GM19240 (cell line): ENCODE results near the gene XXYLT1.

ENCODE experiments used
- DNase-seq: peaks from one replicate; pipeline ENCODE4 v3.0.0; 2011; ENCODE audit warnings: low spot score; ENCODE audit not compliant: insufficient read length

The XXYLT1 gene

GRCh38 chr3:195209083-195209846 lies 61.7 kb downstream of the XXYLT1 start:
- no peak for DNase-seq

DNA sequence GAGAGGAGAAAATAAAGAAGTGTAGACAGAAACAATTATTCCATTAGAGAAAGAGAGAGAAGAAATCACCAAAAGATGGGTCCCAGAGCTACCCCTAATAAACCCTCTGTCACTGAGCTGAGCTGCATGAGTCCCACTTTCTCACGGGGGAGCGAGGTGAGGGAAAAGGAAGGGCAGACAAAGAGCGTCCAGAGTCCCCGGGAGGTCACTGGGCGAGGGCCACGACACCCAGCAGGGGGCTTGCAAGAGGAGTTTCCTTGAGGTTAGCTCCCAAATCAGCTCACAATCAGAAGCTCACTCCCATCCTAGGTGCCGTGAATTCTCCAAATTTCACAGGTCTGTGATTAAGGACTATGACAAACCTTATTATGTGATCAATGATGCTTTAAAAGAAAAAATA lies 62.3 kb downstream of the XXYLT1 start:
- DNase-seq: no peak

GRCh38 chr3:195208183-195208582 lies 62.8 kb downstream of the XXYLT1 start:
- DNase-seq: no peak

DNA sequence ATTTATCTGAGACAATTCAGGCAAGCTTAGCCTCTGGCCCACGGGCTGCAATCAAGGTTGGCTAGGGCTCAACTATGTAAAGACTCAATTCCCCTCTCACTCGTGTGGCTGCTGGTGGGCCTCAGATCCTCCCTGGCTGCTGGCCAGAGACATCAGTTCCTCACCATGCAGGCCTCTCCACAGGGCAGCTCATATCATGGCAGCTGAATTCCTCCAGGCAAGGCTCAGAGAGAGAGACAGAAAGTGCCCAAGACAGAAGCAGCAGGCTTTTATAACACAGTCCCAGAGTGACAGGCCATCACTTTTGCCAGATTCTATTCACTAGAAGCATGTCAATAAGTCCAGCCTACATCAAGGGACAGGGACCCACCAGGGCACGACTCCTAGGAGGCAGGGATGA lies 63.2 kb downstream of the XXYLT1 start:
- DNase-seq: no peak

DNA sequence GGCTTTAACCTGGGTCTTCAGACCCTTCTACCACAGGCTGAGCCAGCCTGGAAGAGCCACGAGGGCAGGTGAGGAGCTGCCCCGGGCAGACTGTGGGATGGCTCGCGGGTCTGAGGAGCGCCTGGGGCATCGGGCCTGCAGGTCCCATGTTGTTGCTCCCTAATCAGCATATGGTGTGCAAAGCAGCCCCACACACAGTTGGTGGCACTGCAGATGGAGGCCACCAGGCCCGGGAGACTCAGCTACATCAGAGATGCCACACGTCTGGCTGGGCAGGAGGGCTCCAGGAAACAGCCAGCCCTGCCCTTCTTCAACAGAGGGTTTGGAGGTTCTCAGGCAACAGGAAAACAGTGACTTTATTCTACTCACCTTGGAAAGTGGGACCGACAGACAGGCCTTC lies 63.9 kb downstream of the XXYLT1 start:
- no peak for DNase-seq

DNA sequence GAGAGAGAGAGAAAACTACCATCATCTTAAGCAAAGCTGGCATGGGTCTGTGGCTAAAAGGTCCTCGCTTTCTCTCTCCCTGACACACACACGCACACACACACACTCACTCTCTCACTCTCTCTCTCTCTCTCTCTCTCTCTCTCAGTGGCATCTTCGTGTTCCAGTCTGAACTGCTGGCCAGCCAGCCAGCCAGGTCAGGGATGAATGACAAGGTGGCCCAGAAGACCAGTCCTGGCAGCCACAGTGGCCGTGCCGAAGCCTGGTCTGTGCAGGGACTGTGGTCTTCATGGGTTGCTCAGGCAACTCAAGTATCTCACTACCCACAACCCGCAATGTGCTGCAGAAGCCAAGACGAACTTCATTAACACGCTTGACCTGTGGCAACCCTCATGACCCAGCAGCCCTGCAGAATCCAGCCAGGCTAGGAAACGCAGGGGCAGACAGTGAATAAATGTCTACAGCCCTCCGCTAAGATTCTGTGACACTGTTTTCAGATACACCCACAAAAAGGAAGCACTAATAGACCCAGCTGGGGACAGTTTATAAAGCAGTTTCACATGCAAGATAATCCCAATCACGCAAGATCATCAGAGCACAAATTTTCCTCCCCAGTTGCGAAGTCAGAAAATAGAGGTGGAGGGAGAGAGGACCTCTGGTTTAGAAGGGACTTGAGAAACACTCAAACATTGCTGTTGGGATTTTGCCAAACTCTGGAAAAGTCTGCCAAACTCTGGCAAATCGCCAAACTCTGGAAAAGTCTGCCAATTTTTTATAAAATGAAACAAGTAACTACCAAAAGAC lies 66.4 kb downstream of the XXYLT1 start:
- DNase-seq: no peak

- no peak for DNase-seq
Measured at GRCh38 chr3:195203606-195204005, 67.4 kb downstream of the XXYLT1 start.

- DNase-seq: no peak
Measured at GRCh38 chr3:195201295-195201694, 69.7 kb downstream of the XXYLT1 start.

GRCh38 chr3:195200010-195200822 lies 70.7 kb downstream of the XXYLT1 start:
- DNase-seq: no peak

- no peak for DNase-seq
Measured at GRCh38 chr3:195198426-195199346, 72.3 kb downstream of the XXYLT1 start.

GRCh38 chr3:195197765-195198425 lies 73.1 kb downstream of the XXYLT1 start:
- DNase-seq: no peak

GRCh38 chr3:195196266-195196665 lies 74.7 kb downstream of the XXYLT1 start:
- DNase-seq: no peak

DNA sequence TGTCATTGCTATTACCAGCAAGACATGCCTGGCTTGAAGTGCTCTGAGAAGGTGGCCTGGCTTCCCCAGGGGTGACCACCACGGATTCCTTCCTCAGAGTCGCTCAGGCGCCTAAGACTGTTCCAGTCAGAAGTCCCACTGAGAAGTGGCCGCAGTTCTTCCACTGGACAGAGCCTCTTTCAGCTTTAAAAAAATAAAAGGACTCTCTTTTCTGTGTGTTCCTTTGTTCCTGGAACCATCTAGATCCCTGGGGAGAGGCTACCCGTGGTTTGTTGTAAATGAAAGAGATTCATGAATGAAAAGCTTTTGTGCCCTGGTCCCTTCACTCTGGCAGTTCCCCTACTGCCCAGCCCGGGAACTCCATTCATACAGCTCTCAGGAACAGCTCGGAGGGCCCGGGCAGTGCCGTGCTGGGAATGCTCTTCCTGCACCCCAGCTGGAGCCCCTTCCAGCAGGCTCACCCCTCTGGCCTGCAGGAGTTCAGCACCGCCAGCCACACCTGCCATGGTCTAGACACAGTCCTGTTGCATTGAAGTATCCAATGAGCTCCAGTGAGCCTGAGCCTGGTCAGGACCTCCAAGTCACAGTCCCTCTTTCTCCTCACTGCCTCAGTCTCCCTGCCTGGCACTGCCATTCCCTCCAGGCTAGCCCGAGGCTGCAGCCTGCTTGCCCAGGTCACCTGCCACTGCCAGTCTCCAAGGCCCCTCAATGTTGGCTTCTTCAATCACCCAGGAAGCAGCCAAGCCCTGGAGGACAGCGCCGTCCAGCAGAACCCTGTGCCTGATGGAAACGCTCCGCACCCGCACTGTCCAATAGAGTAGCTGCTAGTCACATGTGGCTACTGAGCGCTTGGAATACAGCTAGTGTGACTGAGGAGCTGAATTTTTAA lies 75.4 kb downstream of the XXYLT1 start:
- DNase-seq: no peak

GRCh38 chr3:195194559-195195206 lies 76.3 kb downstream of the XXYLT1 start:
- DNase-seq: no peak

- DNase-seq: no peak
Measured at GRCh38 chr3:195191580-195191979, 79.4 kb downstream of the XXYLT1 start.

DNA sequence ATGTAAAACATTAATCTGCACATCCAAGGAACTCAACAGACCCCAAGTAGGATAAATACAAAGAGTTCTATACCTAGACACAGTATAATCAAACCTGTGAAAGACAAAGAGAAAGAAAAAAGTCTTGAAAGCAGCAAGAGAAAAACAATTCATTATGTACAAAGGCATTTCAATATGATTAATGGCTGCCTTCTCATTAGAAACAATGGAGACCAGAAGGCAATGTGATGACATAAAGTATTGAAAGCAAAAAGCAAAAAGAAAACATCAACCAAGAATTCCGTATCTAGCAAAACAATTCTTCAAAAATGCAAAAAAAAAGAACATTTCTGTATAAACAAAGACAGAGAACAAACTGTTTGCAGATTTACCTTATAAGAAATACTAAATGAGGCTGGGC lies 81.1 kb downstream of the XXYLT1 start:
- DNase-seq: no peak

- DNase-seq: no peak
Measured at GRCh38 chr3:195188426-195188927, 82.5 kb downstream of the XXYLT1 start.

GRCh38 chr3:195187609-195188425 lies 83.1 kb downstream of the XXYLT1 start:
- DNase-seq: no peak
